H1 (cell line): ENCODE data around the gene C11orf71. TPM values are rescaled to one million over a fixed set of nuclear protein-coding genes. Genes with fewer than 3 reads are reported as not detected.

Experiments
- polyA plus RNA-seq, 7 experiments: library from polyadenylated mRNA; depleted of rRNA in 3 of 7; stranded (reverse) in 5 of 7; unstranded in 2 of 7; fragments of >200 nt in 5 of 7; fragments of 200-250 nt in 2 of 7; gene quantifications; 1 replicate in 5 of 7; 2 replicates in 1 of 7; 4 replicates in 1 of 7; pipeline versions ENCODE4 v1.2.1 to v1.2.3, GENCODE V29; 2011 to 2013; ENCODE audit warnings: missing spikeins in 2 of 7, mixed read lengths in 2 of 7
- total RNA-seq: library from RNA; stranded (reverse); fragmentation: NEBNext Ultra II Directional; extraction: Animal tissue kit (Norgen Biotek cat#: 25700); gene quantifications from 2 replicates; pipeline ENCODE4 v1.2.1, GENCODE V29; 2021
- TF ChIP-seq, protein P1 (sequence below), 3 experiments: IDR thresholded peaks; 1 replicate in 2 of 3; 2 replicates in 1 of 3; pipeline versions ENCODE4 v1.5.1 to v1.6.1; 2011; ENCODE audit warnings: low read length in 3 of 3, mild to moderate bottlenecking in 3 of 3, inconsistent platforms in 2 of 3, low read depth in 1 of 3, moderate library complexity in 1 of 3; ENCODE audit not compliant: insufficient read depth in 1 of 3; ENCODE audit errors: control extremely low read depth in 1 of 3

Gene C11orf71
- total and polyA plus RNA-seq, 2 of the 8 experiments (the other 6 are each of a cell fraction or from before 2014, with no cell fraction given): 5.4 to 8.7 TPM

DNA sequence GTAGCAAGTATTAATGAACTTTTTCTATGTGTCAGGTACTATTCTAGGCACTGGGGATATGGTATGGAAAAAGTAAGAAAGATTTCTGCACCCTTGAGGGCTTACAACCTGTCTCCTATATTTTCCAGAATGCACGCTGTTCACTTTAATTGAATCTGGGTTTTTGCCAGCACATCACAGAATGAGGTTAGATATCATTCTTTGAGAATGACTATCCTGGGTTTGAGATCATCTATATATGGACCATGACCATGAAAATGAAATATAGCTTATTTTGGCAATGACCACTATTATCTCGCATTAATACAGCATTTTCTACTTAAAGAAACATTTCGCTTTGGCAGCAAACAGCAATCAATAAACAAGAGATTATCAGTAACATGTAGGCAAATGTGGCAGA is 46.9 kb downstream of the C11orf71 start (continued):
- TF ChIP-seq, protein P1, sequence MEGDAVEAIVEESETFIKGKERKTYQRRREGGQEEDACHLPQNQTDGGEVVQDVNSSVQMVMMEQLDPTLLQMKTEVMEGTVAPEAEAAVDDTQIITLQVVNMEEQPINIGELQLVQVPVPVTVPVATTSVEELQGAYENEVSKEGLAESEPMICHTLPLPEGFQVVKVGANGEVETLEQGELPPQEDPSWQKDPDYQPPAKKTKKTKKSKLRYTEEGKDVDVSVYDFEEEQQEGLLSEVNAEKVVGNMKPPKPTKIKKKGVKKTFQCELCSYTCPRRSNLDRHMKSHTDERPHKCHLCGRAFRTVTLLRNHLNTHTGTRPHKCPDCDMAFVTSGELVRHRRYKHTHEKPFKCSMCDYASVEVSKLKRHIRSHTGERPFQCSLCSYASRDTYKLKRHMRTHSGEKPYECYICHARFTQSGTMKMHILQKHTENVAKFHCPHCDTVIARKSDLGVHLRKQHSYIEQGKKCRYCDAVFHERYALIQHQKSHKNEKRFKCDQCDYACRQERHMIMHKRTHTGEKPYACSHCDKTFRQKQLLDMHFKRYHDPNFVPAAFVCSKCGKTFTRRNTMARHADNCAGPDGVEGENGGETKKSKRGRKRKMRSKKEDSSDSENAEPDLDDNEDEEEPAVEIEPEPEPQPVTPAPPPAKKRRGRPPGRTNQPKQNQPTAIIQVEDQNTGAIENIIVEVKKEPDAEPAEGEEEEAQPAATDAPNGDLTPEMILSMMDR (IDR thresholded peaks at IDR 0.05; ENCODE audit: control extremely low read depth in 1 of 3, insufficient read depth in 1 of 3, low read depth in 1 of 3, low read length in 3 of 3): no peak
